T-helper 1 cell treated with Interleukin-12 subunit alpha and Interleukin-12 subunit beta and Interleukin-4 antibody, amounts not matched to agents 30 μg/mL and 1 μg/mL, for 36 hours (primary cell): ENCODE results near the gene ISG15.
"Not testable (repeated sequence)": the region's sequence is repeated elsewhere in the genome, so short reads cannot be mapped to it uniquely, and the experiment has no call there.

Source experiments
- H3K27ac Mint-ChIP-seq: one replicate; pipeline ENCODE4 v1.8.0; 2021; ENCODE audit warnings: mild to moderate bottlenecking, mixed read lengths
- H3K27me3 Mint-ChIP-seq: one replicate; pipeline ENCODE4 v1.8.0; 2021; ENCODE audit warnings: low read depth, mixed read lengths
- H3K36me3 Mint-ChIP-seq: one replicate; pipeline ENCODE4 v1.8.0; 2021; ENCODE audit warnings: low read depth, mixed read lengths
- H3K4me1 Mint-ChIP-seq: one replicate; pipeline ENCODE4 v1.8.0; 2021; ENCODE audit warnings: low read depth, mixed read lengths
- H3K4me3 Mint-ChIP-seq: one replicate; pipeline ENCODE4 v1.8.0; 2021; ENCODE audit warnings: mild to moderate bottlenecking, moderate library complexity, mixed read lengths
- H3K9me3 Mint-ChIP-seq: one replicate; pipeline ENCODE4 v1.8.0; 2021; ENCODE audit warnings: mixed read lengths

ISG15 gene

GRCh38 chr1:1021010-1021919 is 8.0 kb downstream of the ISG15 start:
- Mint-ChIP-seq H3K27me3 (peaks cover 10% of the 10 kb centered on the region), H3K9me3 (no peaks in the 10 kb centered on the region), H3K4me3 (peak overlapping the region; percentile 60), H3K4me1 (peaks cover 10% of the 10 kb centered on the region), H3K36me3 (peaks cover 6% of the 10 kb centered on the region), H3K27ac (no peak overlapping the region)

GRCh38 chr1:1021920-1022259 is 8.6 kb downstream of the ISG15 start:
- Mint-ChIP-seq H3K4me1 (peaks cover 10% of the 10 kb centered on the region), H3K36me3 (peaks cover 6% of the 10 kb centered on the region), H3K9me3 (no peaks in the 10 kb centered on the region), H3K27ac (no peak overlapping the region), H3K4me3 (no peak overlapping the region), H3K27me3 (peaks cover 10% of the 10 kb centered on the region)

DNA sequence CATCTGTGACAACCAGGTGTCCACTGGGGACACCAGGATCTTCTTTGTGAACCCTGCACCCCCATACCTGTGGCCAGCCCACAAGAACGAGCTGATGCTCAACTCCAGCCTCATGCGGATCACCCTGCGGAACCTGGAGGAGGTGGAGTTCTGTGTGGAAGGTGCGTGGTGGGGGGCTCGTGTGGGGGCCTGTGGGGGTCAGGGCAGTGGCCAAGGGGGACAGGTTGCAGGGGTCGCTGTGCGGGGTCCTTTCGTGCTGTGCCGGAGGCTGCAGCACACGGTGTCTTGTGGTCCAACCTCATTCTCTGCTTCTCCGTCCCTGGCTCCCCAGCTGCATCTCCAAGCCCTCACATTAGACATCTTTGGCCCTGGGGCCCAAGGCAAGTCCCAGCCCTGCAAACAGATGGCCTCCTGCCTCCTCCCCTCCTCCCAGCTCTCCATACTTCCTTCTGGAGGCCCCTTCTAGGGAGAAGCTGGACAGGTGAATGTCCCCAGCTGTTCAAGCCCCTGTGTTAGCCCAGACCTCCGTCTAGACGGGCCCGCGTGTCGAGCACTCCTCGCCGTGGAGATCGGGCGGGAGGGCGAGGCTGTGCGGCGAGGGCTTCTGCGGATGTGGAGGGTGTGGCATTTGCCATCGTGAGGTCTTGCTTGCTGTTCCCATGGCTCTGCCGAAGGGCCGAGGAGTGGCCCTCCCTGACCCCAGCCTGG is 9.2 kb downstream of the ISG15 start:
- Mint-ChIP-seq H3K9me3 (no peaks in the 10 kb centered on the region), H3K36me3 (peaks cover under 1% of the 10 kb centered on the region), H3K4me3 (peak overlapping the region; percentile 51), H3K4me1 (peaks cover 5% of the 10 kb centered on the region), H3K27ac (no peak overlapping the region), H3K27me3 (peaks cover 10% of the 10 kb centered on the region)

- H3K27ac Mint-ChIP-seq: no peak overlapping the region
- no peak overlapping the region for H3K4me3 Mint-ChIP-seq
- no peaks in the 10 kb centered on the region for H3K9me3 Mint-ChIP-seq
- H3K27me3 Mint-ChIP-seq: peaks cover 10% of the 10 kb centered on the region
- H3K4me1 Mint-ChIP-seq: peaks cover 4% of the 10 kb centered on the region
- H3K36me3 Mint-ChIP-seq: no peaks in the 10 kb centered on the region
Measured at GRCh38 chr1:1023700-1024099, 10.4 kb downstream of the ISG15 start.

- H3K27ac Mint-ChIP-seq: no peak overlapping the region
- H3K36me3 Mint-ChIP-seq: no peaks in the 10 kb centered on the region
- H3K4me3 Mint-ChIP-seq: no peak overlapping the region
- H3K4me1 Mint-ChIP-seq: peaks cover 4% of the 10 kb centered on the region
- peaks cover 10% of the 10 kb centered on the region for H3K27me3 Mint-ChIP-seq
- no peaks in the 10 kb centered on the region for H3K9me3 Mint-ChIP-seq
Measured at GRCh38 chr1:1024149-1024770, 11.0 kb downstream of the ISG15 start.

GRCh38 chr1:1024771-1025699 is 11.7 kb downstream of the ISG15 start:
- no peak overlapping the region for H3K27ac Mint-ChIP-seq
- H3K4me3 Mint-ChIP-seq: no peak overlapping the region
- H3K4me1 Mint-ChIP-seq: peaks cover 4% of the 10 kb centered on the region
- no peaks in the 10 kb centered on the region for H3K9me3 Mint-ChIP-seq
- H3K27me3 Mint-ChIP-seq: peaks cover 10% of the 10 kb centered on the region
- no peaks in the 10 kb centered on the region for H3K36me3 Mint-ChIP-seq

GRCh38 chr1:1025730-1026129 is 12.4 kb downstream of the ISG15 start:
- Mint-ChIP-seq H3K27ac (no peak overlapping the region), H3K4me1 (peaks cover 4% of the 10 kb centered on the region), H3K9me3 (no peaks in the 10 kb centered on the region), H3K4me3 (no peak overlapping the region), H3K36me3 (no peaks in the 10 kb centered on the region), H3K27me3 (peaks cover 10% of the 10 kb centered on the region)

DNA sequence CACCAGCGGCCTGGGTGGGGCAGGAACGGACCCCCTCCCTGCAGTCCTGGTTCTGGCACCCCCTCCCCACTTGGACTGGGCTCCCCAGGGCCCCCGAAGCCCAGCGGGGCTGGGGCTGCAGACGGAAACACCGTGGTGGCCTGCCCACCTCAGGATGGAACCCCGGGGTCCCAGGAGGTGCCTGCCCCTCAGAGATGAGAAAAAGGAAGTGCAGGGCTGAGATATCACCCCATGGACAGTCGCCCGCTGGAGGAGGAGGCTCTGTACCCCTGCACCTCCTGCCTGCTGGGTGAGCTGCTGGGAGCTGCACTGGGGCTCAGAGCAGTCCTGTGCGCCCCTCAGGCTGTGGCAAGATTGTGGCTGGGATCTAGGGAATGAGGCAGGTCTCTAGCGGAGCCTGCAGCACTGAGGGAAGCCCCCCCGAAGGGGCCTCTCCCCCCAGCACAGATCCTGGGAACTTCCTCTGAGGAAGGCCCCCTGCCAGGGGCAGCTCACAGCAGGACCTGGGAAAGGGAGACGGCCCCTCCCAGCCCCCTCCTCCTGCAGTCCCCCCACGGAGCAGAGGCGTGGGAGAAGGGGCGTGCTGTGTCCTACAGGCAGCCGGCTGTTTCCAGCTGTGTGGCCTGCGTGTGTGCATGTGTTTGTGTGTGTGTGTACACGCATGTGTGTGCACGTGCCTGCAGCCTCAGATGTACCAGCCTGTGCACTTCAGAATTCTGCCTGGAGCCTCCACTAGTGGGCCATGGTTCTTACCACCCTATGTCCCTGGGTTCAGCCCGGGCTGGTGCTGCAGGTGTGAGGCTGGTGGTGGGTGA is 13.5 kb downstream of the ISG15 start:
- Mint-ChIP-seq H3K9me3 (no peaks in the 10 kb centered on the region), H3K4me3 (no peak overlapping the region), H3K27me3 (peaks cover 9% of the 10 kb centered on the region), H3K4me1 (peaks cover 4% of the 10 kb centered on the region), H3K27ac (no peak overlapping the region), H3K36me3 (no peaks in the 10 kb centered on the region)

- Mint-ChIP-seq H3K27ac (no peak overlapping the region), H3K4me3 (no peak overlapping the region), H3K9me3 (no peaks in the 10 kb centered on the region), H3K27me3 (peaks cover 6% of the 10 kb centered on the region), H3K4me1 (peaks cover 4% of the 10 kb centered on the region), H3K36me3 (no peaks in the 10 kb centered on the region)
Measured at GRCh38 chr1:1027791-1028190, 14.5 kb downstream of the ISG15 start.

DNA sequence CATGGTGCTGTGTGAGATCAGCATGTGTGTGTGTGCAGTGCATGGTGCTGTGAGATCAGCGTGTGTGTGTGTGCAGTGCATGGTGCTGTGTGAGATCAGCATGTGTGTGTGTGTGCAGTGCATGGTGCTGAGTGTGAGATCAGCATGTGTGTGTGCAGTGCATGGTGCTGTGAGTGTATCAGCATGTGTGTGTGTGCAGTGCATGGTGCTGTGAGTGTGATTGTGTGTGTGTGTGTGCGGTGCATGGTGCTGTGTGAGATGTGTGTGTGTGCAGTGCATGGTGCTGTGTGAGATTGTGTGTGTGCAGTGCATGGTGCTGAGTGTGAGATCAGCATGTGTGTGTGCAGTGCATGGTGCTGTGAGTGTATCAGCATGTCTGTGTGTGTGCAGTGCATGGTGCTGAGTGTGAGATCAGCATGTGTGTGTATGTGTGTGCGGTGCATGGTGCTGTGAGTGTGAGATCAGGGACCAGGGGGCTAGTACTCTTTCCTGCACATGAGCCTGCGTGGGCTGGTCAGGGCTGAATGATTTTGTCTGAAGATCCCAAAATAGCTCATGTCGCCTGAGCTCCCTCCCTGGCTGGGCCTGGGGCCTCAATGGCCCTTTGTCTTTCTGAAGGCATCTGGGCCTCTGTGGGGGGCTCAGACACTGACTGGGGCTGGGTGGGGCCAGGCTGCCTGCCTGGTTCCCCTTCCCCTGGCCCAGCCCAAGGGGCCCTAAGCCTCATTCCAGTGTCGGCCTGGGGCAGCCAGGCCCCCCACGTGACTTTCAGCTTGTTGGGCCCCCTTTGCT is 17.8 kb downstream of the ISG15 start:
- not testable (repeated sequence) for H3K4me1 Mint-ChIP-seq, H3K9me3 Mint-ChIP-seq, H3K27ac Mint-ChIP-seq, H3K4me3 Mint-ChIP-seq, H3K36me3 Mint-ChIP-seq, H3K27me3 Mint-ChIP-seq

- no peaks in the 10 kb centered on the region for H3K9me3 Mint-ChIP-seq
- no peaks in the 10 kb centered on the region for H3K4me1 Mint-ChIP-seq
- peaks cover 10% of the 10 kb centered on the region for H3K27me3 Mint-ChIP-seq
- H3K27ac Mint-ChIP-seq: no peak overlapping the region
- peak overlapping the region; percentile 62 for H3K4me3 Mint-ChIP-seq
- no peaks in the 10 kb centered on the region for H3K36me3 Mint-ChIP-seq
Measured at GRCh38 chr1:1031659-1032235, 18.4 kb downstream of the ISG15 start.

GRCh38 chr1:1032424-1032823 is 19.1 kb downstream of the ISG15 start:
- Mint-ChIP-seq H3K9me3 (no peaks in the 10 kb centered on the region), H3K36me3 (no peaks in the 10 kb centered on the region), H3K4me1 (no peaks in the 10 kb centered on the region), H3K27me3 (peaks cover 10% of the 10 kb centered on the region), H3K4me3 (peak overlapping the region; percentile 62), H3K27ac (peak overlapping the region; percentile 65)
